A549 (cell line): ENCODE measurements around the gene IFIT1. TPM values are rescaled to one million over a fixed set of nuclear protein-coding genes. Genes with fewer than 3 reads are reported as not detected.

Experiments used
- polyA plus RNA-seq, 4 experiments: library from polyadenylated mRNA; depleted of rRNA in 3 of 4; stranded (reverse); fragments of >200 nt; fragmentation: RNase III in 1 of 4; extraction: RNeasy Plus Mini Kit Qiagen cat#74134 plus additional on column Dnase treatment in 1 of 4; gene quantifications; 2 replicates in 3 of 4; 3 replicates in 1 of 4; pipeline ENCODE4 v1.2.3, GENCODE V29; 2011 to 2017

IFIT1 gene
- polyA plus RNA-seq, 2 of the 4 experiments (the other 2 are of a cell fraction), result 2.5 to 2.8 TPM

Other genes starting within 250 kb of the IFIT1 start
- 0.05 TPM in 1 of 2 replicates, not detected in the other for gene CH25H, start 185.3 kb upstream of the IFIT1 start, polyA plus RNA-seq (2011; rRNA removed)
- gene CH25H, start 185.3 kb upstream of the IFIT1 start, polyA plus RNA-seq (2017; fragmentation: RNase III; extraction: RNeasy Plus Mini Kit Qiagen cat#74134 plus additional on column Dnase treatment), result not detected in 3 replicates
- 80.2 and 96.2 TPM in 2 replicates for gene LIPA, start 140.8 kb upstream of the IFIT1 start, polyA plus RNA-seq (2011; rRNA removed)
- 42.7 to 55.0 TPM (median 51.2 TPM) in 3 replicates for gene LIPA, start 140.8 kb upstream of the IFIT1 start, polyA plus RNA-seq (2017; fragmentation: RNase III; extraction: RNeasy Plus Mini Kit Qiagen cat#74134 plus additional on column Dnase treatment)
- 0.81 and 1.1 TPM in 2 replicates for gene IFIT2, start 90.6 kb upstream of the IFIT1 start, polyA plus RNA-seq (2011; rRNA removed)
- 0.75 to 0.94 TPM (median 0.77 TPM) in 3 replicates for gene IFIT2, start 90.6 kb upstream of the IFIT1 start, polyA plus RNA-seq (2017; fragmentation: RNase III; extraction: RNeasy Plus Mini Kit Qiagen cat#74134 plus additional on column Dnase treatment)
- 1.5 and 1.6 TPM in 2 replicates for gene IFIT3, start 64.6 kb upstream of the IFIT1 start, polyA plus RNA-seq (2011; rRNA removed)
- 2.1 to 2.4 TPM (median 2.2 TPM) in 3 replicates for gene IFIT3, start 64.6 kb upstream of the IFIT1 start, polyA plus RNA-seq (2017; fragmentation: RNase III; extraction: RNeasy Plus Mini Kit Qiagen cat#74134 plus additional on column Dnase treatment)
- gene IFIT1B, start 14.6 kb upstream of the IFIT1 start, polyA plus RNA-seq (2011; rRNA removed), result not detected in 2 replicates
- not detected in 3 replicates for gene IFIT1B, start 14.6 kb upstream of the IFIT1 start, polyA plus RNA-seq (2017; fragmentation: RNase III; extraction: RNeasy Plus Mini Kit Qiagen cat#74134 plus additional on column Dnase treatment)
- 10.1 and 11.5 TPM in 2 replicates for gene IFIT5, start 21.9 kb downstream of the IFIT1 start, polyA plus RNA-seq (2011; rRNA removed)
- 7.8 to 8.0 TPM (median 7.9 TPM) in 3 replicates for gene IFIT5, start 21.9 kb downstream of the IFIT1 start, polyA plus RNA-seq (2017; fragmentation: RNase III; extraction: RNeasy Plus Mini Kit Qiagen cat#74134 plus additional on column Dnase treatment)
- gene SLC16A12, start 143.0 kb downstream of the IFIT1 start, polyA plus RNA-seq (2011; rRNA removed), result 0.11 and 0.14 TPM in 2 replicates
- gene SLC16A12, start 143.0 kb downstream of the IFIT1 start, polyA plus RNA-seq (2017; fragmentation: RNase III; extraction: RNeasy Plus Mini Kit Qiagen cat#74134 plus additional on column Dnase treatment), result 0.03 to 0.19 TPM (median 0.08 TPM) in 3 replicates